Panc1 (cell line): ENCODE data around the gene TMEM167A.

Source experiments
- CTCF ChIP-seq: fragments of 450-650 bp; IDR thresholded peaks from 2 replicates; pipeline ENCODE4 v1.5.1; 2017; ENCODE audit warnings: mild to moderate bottlenecking
- POLR2AphosphoS5 ChIP-seq: IDR thresholded peaks from 2 replicates; pipeline ENCODE4 v1.6.1; 2012; ENCODE audit warnings: mild to moderate bottlenecking, low read depth, low read length, moderate library complexity
- SIN3A ChIP-seq: IDR thresholded peaks from 2 replicates; pipeline ENCODE4 v1.6.1; 2012; ENCODE audit warnings: low read depth, mild to moderate bottlenecking, low read length, moderate library complexity, borderline replicate concordance; ENCODE audit not compliant: insufficient read depth
- TCF7L2 ChIP-seq: IDR thresholded peaks from 2 replicates; pipeline ENCODE4 v1.6.1; 2011; ENCODE audit warnings: mild to moderate bottlenecking, low read depth, low read length, inconsistent platforms
- TF ChIP-seq, protein P1 (sequence below), 2 experiments: IDR thresholded peaks; 2 replicates each; pipeline ENCODE4 v1.6.1; 2011 to 2012; ENCODE audit warnings: low read depth in 2 of 2, control low read depth in 1 of 2, low read length in 1 of 2, mild to moderate bottlenecking in 1 of 2, moderate library complexity in 1 of 2; ENCODE audit not compliant: insufficient read depth in 1 of 2

DNA sequence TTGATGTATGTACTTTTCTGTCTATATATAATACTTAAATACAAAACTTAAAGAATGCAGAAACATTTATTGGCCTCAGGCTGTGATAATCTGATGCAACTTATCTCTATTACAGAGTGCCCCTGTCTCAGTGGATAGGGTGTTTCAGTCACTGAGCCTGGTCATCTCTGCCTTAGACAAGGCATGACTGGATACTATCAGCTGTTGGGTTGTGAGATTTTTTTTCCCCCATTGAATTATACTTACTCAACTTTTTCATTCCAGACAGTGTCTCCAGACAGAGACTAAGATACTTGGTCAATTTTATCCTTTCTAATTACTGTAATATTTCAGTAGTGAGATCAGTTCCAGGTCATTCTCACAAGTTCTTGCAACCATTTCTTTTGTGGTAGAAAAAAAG lies 26.8 kb upstream of the TMEM167A start:
- TF ChIP-seq CTCF (no peak), POLR2AphosphoS5 (no peak), TCF7L2 (no peak), SIN3A (no peak)
- TF ChIP-seq, protein P1, sequence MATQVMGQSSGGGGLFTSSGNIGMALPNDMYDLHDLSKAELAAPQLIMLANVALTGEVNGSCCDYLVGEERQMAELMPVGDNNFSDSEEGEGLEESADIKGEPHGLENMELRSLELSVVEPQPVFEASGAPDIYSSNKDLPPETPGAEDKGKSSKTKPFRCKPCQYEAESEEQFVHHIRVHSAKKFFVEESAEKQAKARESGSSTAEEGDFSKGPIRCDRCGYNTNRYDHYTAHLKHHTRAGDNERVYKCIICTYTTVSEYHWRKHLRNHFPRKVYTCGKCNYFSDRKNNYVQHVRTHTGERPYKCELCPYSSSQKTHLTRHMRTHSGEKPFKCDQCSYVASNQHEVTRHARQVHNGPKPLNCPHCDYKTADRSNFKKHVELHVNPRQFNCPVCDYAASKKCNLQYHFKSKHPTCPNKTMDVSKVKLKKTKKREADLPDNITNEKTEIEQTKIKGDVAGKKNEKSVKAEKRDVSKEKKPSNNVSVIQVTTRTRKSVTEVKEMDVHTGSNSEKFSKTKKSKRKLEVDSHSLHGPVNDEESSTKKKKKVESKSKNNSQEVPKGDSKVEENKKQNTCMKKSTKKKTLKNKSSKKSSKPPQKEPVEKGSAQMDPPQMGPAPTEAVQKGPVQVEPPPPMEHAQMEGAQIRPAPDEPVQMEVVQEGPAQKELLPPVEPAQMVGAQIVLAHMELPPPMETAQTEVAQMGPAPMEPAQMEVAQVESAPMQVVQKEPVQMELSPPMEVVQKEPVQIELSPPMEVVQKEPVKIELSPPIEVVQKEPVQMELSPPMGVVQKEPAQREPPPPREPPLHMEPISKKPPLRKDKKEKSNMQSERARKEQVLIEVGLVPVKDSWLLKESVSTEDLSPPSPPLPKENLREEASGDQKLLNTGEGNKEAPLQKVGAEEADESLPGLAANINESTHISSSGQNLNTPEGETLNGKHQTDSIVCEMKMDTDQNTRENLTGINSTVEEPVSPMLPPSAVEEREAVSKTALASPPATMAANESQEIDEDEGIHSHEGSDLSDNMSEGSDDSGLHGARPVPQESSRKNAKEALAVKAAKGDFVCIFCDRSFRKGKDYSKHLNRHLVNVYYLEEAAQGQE (IDR thresholded peaks at IDR 0.05; ENCODE audit: insufficient read depth in 1 of 2, low read depth in 2 of 2, low read length in 1 of 2) = no peak
